Measurements from ENCODE around the gene ABRACL.

GRCh38 chr6:139008117-139008516, 20.4 kb upstream of the ABRACL start:
- no peak for TF ChIP-seq ZNF274 (IDR thresholded peaks at IDR 0.05; ENCODE audit: low read depth, low read length)
- no peak for TF ChIP-seq YY1 (IDR thresholded peaks at IDR 0.05; ENCODE audit: insufficient read depth, insufficient read length)
- TF ChIP-seq SUZ12 (IDR thresholded peaks at IDR 0.05; ENCODE audit: extremely low read depth, insufficient read depth, insufficient read length), result no peak
